Stimulated activated CD4-positive, alpha-beta T cell treated with anti-CD3 and anti-CD28 coated beads, Interleukin-2, amount 100 ng/mL, for 24 hours (primary cell): ENCODE results near the gene ABCA9.
"Not testable (repeated sequence)": the region's sequence is repeated elsewhere in the genome, so short reads cannot be mapped to it uniquely, and the experiment has no call there.

ENCODE experiments used
- DNase-seq, 2 donors: peaks; one replicate each; pipeline ENCODE4 v3.0.0-alpha.2; 2020

The ABCA9 gene

GRCh38 chr17:69042308-69042707, 18.4 kb downstream of the ABCA9 start:
- DNase-seq, result no peak

- DNase-seq, result no peak
These were observed 28.9 kb downstream of the ABCA9 start for GRCh38 chr17:69031839-69032238.

- no peak for DNase-seq
These were observed 30.6 kb downstream of the ABCA9 start for GRCh38 chr17:69030169-69030568.

DNA sequence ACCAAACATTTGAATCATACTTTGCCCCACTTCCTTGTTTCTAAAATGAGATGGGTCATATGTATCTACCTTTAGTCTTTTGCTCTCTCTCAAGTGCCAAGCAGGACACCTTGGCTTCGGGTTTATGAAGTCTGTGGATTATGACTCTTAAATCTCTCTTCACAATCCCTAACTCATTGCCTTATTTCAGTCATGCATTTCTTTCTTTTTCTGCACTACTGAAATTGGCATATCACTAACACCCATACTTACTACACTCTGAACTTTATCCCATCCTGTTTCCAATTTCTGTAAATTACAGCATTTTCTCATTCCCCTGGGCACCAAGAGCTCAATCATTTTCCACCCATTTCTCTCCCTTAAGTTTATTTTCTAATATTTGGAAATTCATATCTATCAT, 42.0 kb downstream of the ABCA9 start:
- DNase-seq, result no peak

DNA sequence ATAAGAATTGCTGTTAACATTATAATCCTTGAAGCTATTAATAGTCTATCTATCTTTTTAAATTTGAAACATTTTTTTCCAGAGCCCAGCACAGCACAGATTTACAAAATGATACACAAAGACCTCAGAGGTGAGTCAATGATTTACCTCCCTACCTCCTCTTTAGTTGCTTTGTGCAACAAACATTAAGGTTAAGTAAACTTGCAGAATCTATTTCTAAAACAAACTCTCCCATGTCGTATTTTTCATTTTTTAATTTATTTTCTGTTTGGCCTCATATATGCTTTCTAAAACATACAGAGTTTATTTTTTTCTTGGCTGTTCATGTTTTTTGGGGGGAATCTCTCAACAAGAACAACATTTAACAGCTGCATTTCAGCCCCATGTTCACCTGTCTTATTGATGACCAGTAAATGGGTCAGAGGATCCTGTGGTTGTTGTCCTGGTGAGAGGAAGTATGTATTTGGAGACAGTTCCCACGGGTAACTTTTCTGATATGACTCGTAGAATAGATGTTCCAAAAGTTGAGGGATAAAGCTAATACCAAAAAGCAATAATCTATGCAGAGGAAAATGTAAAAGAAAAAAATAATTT, 42.6 kb downstream of the ABCA9 start:
- no peak for DNase-seq

DNA sequence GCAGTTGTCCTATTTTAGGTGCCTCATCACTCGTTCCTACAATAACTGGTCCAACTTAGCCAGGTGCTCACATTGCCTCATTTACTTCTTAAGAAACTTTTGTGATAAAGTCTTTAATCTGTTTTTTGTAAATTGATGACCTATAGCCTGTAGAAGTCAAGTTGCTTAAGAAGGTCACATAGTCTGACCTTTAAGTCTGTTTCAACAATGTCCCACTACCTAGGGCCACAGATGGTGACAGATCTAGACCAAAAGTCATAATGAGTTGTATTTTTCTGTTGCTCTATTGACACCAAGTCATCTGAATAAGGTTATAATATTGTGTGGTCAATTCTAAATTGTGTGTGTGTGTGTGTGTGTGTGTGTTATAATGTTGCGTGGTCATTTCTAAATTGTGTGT, 45.1 kb downstream of the ABCA9 start:
- no peak for DNase-seq

- no peak for DNase-seq
These were observed 47.6 kb downstream of the ABCA9 start for GRCh38 chr17:69012895-69013805.

GRCh38 chr17:69009930-69010329, 50.8 kb downstream of the ABCA9 start:
- DNase-seq, result no peak

DNA sequence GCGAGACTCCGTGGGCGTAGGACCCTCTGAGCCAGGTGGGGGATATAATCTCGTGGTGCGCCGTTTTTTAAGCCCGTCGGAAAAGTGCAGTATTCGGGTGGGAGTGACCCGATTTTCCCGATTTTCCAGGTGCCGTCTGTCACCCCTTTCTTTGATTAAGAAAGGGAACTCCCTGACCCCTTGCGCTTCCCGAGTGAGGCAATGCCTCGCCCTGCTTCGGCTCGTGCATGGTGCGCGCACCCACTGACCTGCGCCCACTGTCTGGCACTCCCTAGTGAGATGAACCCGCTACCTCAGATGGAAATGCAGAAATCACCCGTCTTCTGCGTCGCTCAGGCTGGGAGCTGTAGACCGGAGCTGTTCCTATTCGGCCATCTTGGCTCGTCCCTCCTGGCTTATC, 56.0 kb downstream of the ABCA9 start:
- not testable (repeated sequence) for DNase-seq

- DNase-seq, result not testable (repeated sequence)
These were observed 61.0 kb downstream of the ABCA9 start for GRCh38 chr17:68999743-69000142.

- DNase-seq, result no peak
These were observed 67.6 kb downstream of the ABCA9 start for GRCh38 chr17:68993112-68993511.

GRCh38 chr17:68987966-68988365, 72.8 kb downstream of the ABCA9 start:
- no peak for DNase-seq

- DNase-seq, result no peak
These were observed 79.4 kb downstream of the ABCA9 start for GRCh38 chr17:68981288-68981687.

GRCh38 chr17:68973098-68973846, 87.5 kb downstream of the ABCA9 start:
- DNase-seq, result no peak

DNA sequence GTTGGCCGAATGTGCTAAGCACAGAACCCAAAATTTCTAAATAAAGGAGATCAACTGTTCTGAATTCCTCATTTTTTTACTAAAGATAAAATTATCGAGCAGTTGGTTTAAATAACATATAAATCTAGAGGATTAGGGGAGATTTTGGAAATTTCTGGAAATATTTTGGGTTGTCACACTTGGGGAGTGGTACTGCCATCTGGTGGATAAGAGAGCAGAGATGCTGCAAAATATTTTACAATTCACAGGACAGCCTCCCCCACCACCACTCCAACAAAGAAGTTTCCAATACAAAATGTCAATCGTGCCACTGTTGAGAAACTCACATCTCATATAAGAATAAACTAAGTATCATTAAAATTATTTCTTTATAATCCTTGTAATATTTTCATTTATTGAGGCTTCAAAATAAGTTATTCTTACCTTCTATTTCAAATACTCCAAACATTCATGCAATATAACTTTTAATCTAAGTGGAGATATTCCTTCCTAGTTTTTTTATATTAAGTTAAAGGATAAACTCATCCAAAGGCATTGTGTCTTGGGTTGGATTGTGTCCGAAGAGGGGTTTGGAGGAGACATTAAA, 88.5 kb downstream of the ABCA9 start:
- no peak for DNase-seq

DNA sequence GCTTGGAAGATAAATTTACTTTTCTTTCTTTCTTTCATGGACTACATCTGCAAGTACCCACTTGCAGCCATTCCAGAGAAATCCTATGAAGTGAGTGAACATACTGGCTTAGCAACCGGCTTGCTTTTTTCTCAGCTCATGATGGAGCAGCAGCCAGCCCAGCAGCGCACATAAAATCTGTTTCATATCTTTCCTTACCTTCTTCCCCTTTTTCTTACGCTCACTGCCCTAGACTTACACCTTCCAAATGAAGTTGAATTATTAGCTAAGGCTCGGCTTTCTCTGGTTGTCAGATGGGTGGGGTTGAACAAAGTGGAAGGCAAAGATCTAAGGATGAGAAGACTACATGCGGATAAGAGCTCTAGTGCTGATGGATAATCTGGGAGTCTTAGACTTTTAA, 91.6 kb downstream of the ABCA9 start:
- DNase-seq, result no peak

- DNase-seq, result no peak
These were observed 96.8 kb downstream of the ABCA9 start for GRCh38 chr17:68963958-68964357.

GRCh38 chr17:68961214-68961882, 99.4 kb downstream of the ABCA9 start:
- no peak for DNase-seq

GRCh38 chr17:68959117-68959516, 101.6 kb downstream of the ABCA9 start:
- not testable (repeated sequence) for DNase-seq

GRCh38 chr17:68957944-68958343, 102.8 kb downstream of the ABCA9 start:
- no peak for DNase-seq

GRCh38 chr17:68955181-68955841, 105.4 kb downstream of the ABCA9 start, which contains the start of gene ABCA8:
Gene ABCA8, minus strand, starts transcription at chr17:68955392. Its CDS starts 13,358 bp downstream, at chr17:68942034.
- no peak for DNase-seq
